ENCODE measurements around the gene GLDC. TPM values are rescaled to one million over a fixed set of nuclear protein-coding genes. Genes with fewer than 3 reads are reported as not detected.

The GLDC gene
- total and polyA plus RNA-seq, 5 experiments from 2014 or later: 0.62 TPM; not detected in 4

DNA sequence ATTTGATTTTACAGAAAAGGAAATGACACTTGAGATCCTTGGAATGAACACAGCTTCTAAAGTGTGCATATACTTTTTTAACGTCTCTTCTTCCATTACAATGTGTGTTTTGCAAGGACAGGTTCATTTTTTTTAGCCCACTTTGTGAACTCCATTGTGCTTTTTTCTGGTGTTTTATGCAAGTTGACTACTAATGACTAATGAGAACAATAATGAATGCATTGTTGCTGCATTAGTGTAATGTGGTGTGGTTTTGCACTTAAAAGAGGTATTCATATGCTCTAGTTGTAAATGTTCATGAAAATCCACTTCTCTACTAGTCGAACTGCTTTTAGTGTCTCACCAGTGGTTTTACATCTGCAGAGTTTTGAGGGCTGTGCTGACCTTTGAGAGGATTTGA lies 139.0 kb downstream of the GLDC start:
- H3K36me3 Mint-ChIP-seq: peaks cover 19 to 71% (median 56%) of the 10 kb centered on the region in 3 donors
- no peak overlapping the region for H3K4me3 Mint-ChIP-seq
- no peak for DNase-seq
- peaks cover 0 to 3% (median 0%) of the 10 kb centered on the region in 9 donors for H3K9me3 Mint-ChIP-seq
- no peaks in the 10 kb centered on the region for H3K27me3 Mint-ChIP-seq
- H3K27ac Mint-ChIP-seq: peak overlapping the region in 1 of 10 donors; percentile 77
- POLR2A ChIA-PET: no interaction called here
- peaks cover 0 to 2% (median 0%) of the 10 kb centered on the region in 4 donors for H3K4me1 Mint-ChIP-seq
- ATAC-seq: no peak

DNA sequence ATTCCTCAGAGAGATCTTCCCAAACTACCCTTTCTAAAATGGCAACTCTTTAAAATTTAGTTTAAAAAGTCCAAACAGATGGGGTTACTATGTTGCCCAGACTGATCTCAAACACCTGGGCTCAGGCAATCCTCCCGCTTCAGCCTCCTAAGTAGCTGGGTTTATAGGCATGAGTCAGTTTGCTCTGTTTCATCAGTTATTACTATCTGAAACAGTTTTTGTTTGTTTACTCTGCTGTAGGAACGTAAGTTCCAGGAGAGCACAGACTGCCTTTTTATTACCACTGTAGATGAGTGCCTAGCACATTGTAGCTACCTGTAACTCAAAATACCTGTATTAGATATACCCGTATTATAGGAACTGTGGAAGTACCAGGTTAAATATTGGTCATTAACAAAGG lies 143.1 kb downstream of the GLDC start:
- POLR2A ChIA-PET: no interaction called here
- Mint-ChIP-seq H3K27me3 (no peaks in the 10 kb centered on the region), H3K4me1 (peaks cover 0 to 3% (median 2%) of the 10 kb centered on the region in 4 donors), H3K4me3 (no peak overlapping the region), H3K36me3 (peaks cover 14 to 90% (median 55%) of the 10 kb centered on the region in 3 donors), H3K9me3 (no peaks in the 10 kb centered on the region), H3K27ac (peak overlapping the region in 3 of 10 donors; percentile 2 to 54 (median 4))
- ATAC-seq (no peak), DNase-seq (no peak)

DNA sequence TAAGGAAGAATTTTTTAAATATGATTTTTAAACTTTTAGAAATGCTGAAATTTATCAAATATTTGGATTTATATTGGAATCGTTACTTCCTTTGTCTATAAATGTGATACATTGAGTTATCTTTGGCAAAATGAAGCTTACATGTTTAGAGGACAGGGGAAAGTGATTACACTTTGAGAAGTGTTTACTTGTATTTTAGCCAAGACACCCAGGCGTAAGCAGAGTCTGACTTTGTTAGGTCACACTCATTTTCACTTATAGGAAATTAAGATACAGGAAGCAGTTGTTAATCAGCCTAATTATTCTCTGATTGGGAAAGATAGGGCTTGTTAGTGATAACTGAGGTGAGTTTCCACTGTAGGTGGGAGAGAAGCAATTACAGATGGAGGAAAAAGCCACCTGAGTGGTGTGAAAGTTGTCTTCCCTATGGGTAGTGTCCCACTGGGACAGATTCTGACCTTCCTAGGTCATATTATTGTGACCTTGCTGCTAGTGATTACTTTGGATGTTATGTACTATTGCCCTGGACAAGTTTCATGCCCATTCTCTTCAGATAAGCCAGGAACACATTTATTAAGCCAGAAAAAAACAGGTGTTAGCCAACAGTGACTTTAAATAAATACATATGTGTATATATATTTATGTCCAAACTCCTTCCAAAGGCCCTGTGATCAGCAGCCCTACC lies 143.9 kb downstream of the GLDC start:
- no peak overlapping the region for H3K4me3 Mint-ChIP-seq

DNA sequence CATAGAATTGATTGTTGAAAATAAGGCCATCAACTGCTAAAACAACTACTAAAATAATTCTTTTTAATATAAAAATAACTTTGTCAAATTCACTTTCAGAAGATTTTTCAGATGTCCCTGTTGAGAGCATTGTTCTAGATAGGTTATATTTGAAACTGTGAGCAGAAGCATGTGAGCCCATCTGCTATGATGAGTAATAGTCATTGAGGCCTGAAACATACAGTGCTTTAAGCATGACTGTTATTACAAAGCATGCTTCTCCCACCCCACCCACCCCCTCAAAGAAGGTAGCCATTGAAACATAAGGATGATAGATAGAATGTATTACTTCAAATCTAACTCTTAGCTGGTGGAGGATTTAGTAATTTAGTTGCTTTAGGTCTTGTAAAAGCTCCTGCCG lies 146.5 kb downstream of the GLDC start:
- no peak for DNase-seq
- peaks cover 0 to 4% (median 2%) of the 10 kb centered on the region in 4 donors for H3K4me1 Mint-ChIP-seq
- peak overlapping the region in 4 of 10 donors; percentile 11 to 78 (median 14) for H3K27ac Mint-ChIP-seq
- no peak for ATAC-seq
- no peaks in the 10 kb centered on the region for H3K27me3 Mint-ChIP-seq
- no peak overlapping the region for H3K4me3 Mint-ChIP-seq
- H3K36me3 Mint-ChIP-seq: peaks cover 5 to 82% (median 30%) of the 10 kb centered on the region in 3 donors
- POLR2A ChIA-PET: interaction anchor here (0.6 kb wide), 1 partner anchor 213 kb away, joined by 5 read pairs; no protein-coding TSS in a partner anchor
- H3K9me3 Mint-ChIP-seq: no peaks in the 10 kb centered on the region

More for the DNA sequence above, 143.9 kb downstream of the GLDC start:
- ATAC-seq (no peak), DNase-seq (no peak)
- Mint-ChIP-seq H3K27me3 (no peaks in the 10 kb centered on the region), H3K36me3 (peaks cover 18 to 92% (median 50%) of the 10 kb centered on the region in 3 donors), H3K27ac (peak overlapping the region in 5 of 10 donors; percentile 26 to 64 (median 41)), H3K9me3 (no peaks in the 10 kb centered on the region), H3K4me1 (peaks cover 0 to 4% (median 2%) of the 10 kb centered on the region in 4 donors)
- POLR2A ChIA-PET: no interaction called here

DNA sequence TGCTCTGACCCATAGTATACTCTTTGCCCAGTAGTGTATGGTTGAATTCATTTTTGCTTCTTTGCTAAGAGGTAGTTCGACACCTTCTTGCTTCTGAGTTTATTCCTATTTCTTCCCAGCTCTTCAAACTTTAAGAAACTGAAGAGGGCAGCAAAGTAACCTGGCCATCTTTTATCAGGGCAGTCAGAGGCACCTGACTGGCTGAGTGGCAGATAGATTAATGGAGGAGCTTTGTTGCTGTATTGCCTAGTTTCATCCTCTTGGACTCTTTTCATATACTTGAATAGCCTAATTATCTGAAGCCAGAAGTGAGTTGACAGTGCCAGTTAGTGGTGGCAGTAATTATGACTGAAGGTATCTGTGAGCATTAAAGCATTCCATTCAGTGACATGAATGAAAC lies 150.1 kb downstream of the GLDC start:
- H3K4me1 Mint-ChIP-seq: peaks cover 0 to 15% (median 7%) of the 10 kb centered on the region in 4 donors
- H3K4me3 Mint-ChIP-seq: no peak overlapping the region
- ATAC-seq (no peak), DNase-seq (no peak)
- no peaks in the 10 kb centered on the region for H3K9me3 Mint-ChIP-seq
- H3K27me3 Mint-ChIP-seq: no peaks in the 10 kb centered on the region
- H3K36me3 Mint-ChIP-seq: peaks cover 5 to 82% (median 21%) of the 10 kb centered on the region in 3 donors
- peak overlapping the region in 6 of 10 donors; percentile 4 to 61 (median 46) for H3K27ac Mint-ChIP-seq
- POLR2A ChIA-PET: interaction anchor here (1.3 kb wide), 1 partner anchor 82 kb away, joined by 3 read pairs; no protein-coding TSS in a partner anchor

DNA sequence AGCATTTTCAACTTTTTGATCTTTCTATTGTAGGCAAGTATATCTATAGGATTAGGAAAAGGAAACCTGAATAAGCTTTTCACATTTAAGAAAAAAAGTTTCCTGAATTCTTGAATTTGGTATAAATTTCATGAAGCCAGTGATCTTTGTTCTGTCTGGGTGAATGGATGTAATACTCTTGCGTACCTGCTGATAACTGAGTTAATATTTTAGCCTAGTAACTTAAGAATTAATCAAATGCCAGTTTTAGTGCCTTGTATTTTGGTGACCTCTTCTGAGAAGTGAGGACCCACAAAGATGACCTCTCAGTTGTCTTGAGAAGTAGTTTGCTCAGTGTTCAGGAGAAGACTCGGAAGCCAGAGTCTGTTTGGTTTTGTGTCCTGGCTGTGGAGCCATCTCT lies 154.7 kb downstream of the GLDC start:
- peaks cover 0 to 82% (median 17%) of the 10 kb centered on the region in 3 donors for H3K36me3 Mint-ChIP-seq
- no peak overlapping the region for H3K4me3 Mint-ChIP-seq
- POLR2A ChIA-PET: no interaction called here
- DNase-seq (no peak), ATAC-seq (no peak)
- peak overlapping the region in 3 of 10 donors; percentile 19 to 76 (median 43) for H3K27ac Mint-ChIP-seq
- H3K27me3 Mint-ChIP-seq: no peaks in the 10 kb centered on the region
- H3K4me1 Mint-ChIP-seq: peaks cover 2 to 14% (median 7%) of the 10 kb centered on the region in 4 donors
- H3K9me3 Mint-ChIP-seq: no peaks in the 10 kb centered on the region

DNA sequence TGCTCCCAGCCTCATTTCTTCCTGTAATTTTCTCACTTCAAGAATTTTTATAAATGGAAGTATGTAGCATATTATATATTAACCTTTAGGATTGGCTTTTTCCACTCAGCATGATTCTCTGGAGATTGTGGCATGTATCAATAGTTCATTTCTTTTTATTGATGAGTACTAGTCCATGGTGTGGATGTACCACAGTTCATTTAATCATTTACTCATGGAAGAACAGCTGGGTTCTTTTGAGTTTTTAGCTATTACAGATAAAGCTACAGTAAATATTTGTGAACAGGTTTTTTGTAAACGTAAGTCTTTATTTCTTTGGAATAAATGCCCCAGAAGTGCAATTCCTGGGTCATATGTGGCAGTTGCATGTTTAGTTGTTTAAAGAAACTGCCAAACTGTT lies 156.4 kb downstream of the GLDC start:
- peaks cover 2 to 14% (median 7%) of the 10 kb centered on the region in 4 donors for H3K4me1 Mint-ChIP-seq
- no peaks in the 10 kb centered on the region for H3K9me3 Mint-ChIP-seq
- peaks cover 0 to 84% (median 18%) of the 10 kb centered on the region in 3 donors for H3K36me3 Mint-ChIP-seq
- H3K27ac Mint-ChIP-seq: no peak overlapping the region
- H3K27me3 Mint-ChIP-seq: no peaks in the 10 kb centered on the region
- no peak for DNase-seq
- ATAC-seq: no peak
- POLR2A ChIA-PET: no interaction called here
- H3K4me3 Mint-ChIP-seq: no peak overlapping the region

DNA sequence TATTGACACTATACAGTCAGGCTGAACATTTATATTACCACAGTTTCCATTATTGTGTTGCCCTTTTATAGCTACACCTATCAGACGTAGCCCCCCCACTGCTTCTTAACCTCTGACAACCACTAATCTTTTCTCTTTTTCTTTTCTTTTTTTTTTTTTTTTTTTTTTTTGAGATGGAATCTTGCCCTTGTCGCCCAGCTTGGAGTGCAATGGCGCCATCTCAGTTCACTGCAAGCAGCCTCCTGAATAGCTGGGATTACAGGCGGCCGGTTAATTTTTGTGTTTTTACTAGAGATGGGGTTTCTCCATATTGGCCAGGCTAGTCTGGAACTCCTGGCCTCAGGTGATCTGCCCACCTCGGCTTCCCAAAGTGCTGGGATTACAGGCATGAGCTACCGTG lies 157.1 kb downstream of the GLDC start:
- Mint-ChIP-seq H3K4me3 (no peak overlapping the region), H3K27ac (peak overlapping the region in 1 of 10 donors; percentile 5), H3K27me3 (no peaks in the 10 kb centered on the region), H3K36me3 (peaks cover 0 to 84% (median 16%) of the 10 kb centered on the region in 3 donors), H3K9me3 (no peaks in the 10 kb centered on the region), H3K4me1 (peaks cover 2 to 12% (median 7%) of the 10 kb centered on the region in 4 donors)
- DNase-seq (peak in 1 of 10 donors; percentile 6), ATAC-seq (no peak)
- POLR2A ChIA-PET: interaction anchor here (0.7 kb wide), 1 partner anchor 129 kb away, joined by 5 read pairs; no protein-coding TSS in a partner anchor

DNA sequence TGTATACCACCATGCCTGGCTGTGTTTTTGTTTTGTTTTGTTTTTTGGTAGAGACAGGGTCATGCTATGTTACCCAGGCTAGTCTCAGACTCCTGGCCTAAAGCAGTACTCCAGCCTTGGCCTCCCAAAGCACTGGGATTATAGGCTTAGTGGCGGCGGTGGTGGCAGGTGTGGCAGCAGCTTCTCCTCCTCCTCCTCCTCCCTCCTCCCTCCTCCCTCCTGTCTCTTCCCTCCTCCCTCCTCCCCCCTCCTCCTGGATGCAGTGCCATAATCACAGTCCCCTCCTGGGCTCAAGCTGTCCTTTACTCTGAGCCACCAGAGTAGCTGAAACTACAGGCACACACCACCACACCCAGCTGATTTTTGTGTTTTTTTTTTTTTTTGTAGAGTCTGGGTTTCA lies 161.3 kb downstream of the GLDC start:
- no peaks in the 10 kb centered on the region for H3K27me3 Mint-ChIP-seq
- peak overlapping the region in 1 of 10 donors; percentile 56 for H3K27ac Mint-ChIP-seq
- POLR2A ChIA-PET: no interaction called here
- no peak overlapping the region for H3K4me3 Mint-ChIP-seq
- H3K36me3 Mint-ChIP-seq: peaks cover 0 to 56% (median 11%) of the 10 kb centered on the region in 3 donors
- no peak for ATAC-seq
- no peak for DNase-seq
- H3K4me1 Mint-ChIP-seq: peaks cover 0 to 3% (median 0%) of the 10 kb centered on the region in 4 donors
- no peaks in the 10 kb centered on the region for H3K9me3 Mint-ChIP-seq

Other genes starting within 250 kb of the GLDC start
- gene UHRF2, start 232.5 kb downstream of the GLDC start, total RNA-seq: 100 to 1,000 TPM; 120 to 125 TPM
- 10 to 100 TPM in 2 of 3 donors, 1 to 10 TPM in 1; 9.4 to 13.1 (median 10.6) TPM for gene UHRF2, start 232.5 kb downstream of the GLDC start, polyA plus RNA-seq
- 10 to 100 TPM; 74.5 to 83.6 TPM for gene KDM4C, start 112.2 kb upstream of the GLDC start, total RNA-seq
- gene KDM4C, start 112.2 kb upstream of the GLDC start, polyA plus RNA-seq: 10 to 100 TPM; 27.5 to 27.8 (median 27.6) TPM

Data from naive thymus-derived CD8-positive, alpha-beta T cell (primary cell).